Naive thymus-derived CD4-positive, alpha-beta T cell (primary cell): Measurements from ENCODE around the gene THG1L. TPM values are rescaled to one million over a fixed set of nuclear protein-coding genes. Genes with fewer than 3 reads are reported as not detected.

Experiments
- ATAC-seq: fragments of 150-1000 bp; cut with Tn5 transposase; 2 replicates; pipeline ENCODE4 v1.10.0; 2021; ENCODE audit warnings: mild to moderate bottlenecking, moderate library complexity
- CTCF ChIA-PET: fragments of 350-600 bp; sonication (Branson Sonifier 250); formaldehyde crosslinking; loops from one replicate; lab custom pipeline; 2021; ENCODE audit warnings: antibody characterized with exemption; lab: Charles Lee
- POLR2A ChIA-PET: fragments of 350-600 bp; sonication (Branson Sonifier 250); formaldehyde crosslinking; loops from one replicate; lab custom pipeline; 2021; ENCODE audit warnings: antibody characterized with exemption, inconsistent platforms; lab: Charles Lee
- DNase-seq, 9 donors: peaks; one replicate each; pipeline versions ENCODE4 v3.0.0 to v3.0.0-alpha.2; 2020 to 2022; ENCODE audit warnings: mixed read lengths in 1 of 9
- H3K27ac ChIP-seq: one replicate; pipeline ENCODE4 v1.7.0; 2013; ENCODE audit warnings: mild to moderate bottlenecking, low read depth, low read length, moderate library complexity
- H3K27me3 ChIP-seq, 2 donors: one replicate each; pipeline ENCODE4 v1.7.0; 2013; ENCODE audit warnings: low read length in 2 of 2, mild to moderate bottlenecking in 2 of 2, moderate library complexity in 2 of 2; ENCODE audit not compliant: control insufficient read depth in 2 of 2, insufficient read depth in 2 of 2
- H3K36me3 ChIP-seq, 3 experiments: 1 replicate in 2 of 3; 2 replicates in 1 of 3; pipeline ENCODE4 v1.7.0; 2013; ENCODE audit warnings: low read length in 3 of 3, mild to moderate bottlenecking in 3 of 3, moderate library complexity in 1 of 3; ENCODE audit not compliant: insufficient read depth in 3 of 3, control insufficient read depth in 2 of 3
- H3K4me1 ChIP-seq, 2 donors: one replicate each; pipeline ENCODE4 v1.7.0; 2013; ENCODE audit warnings: low read length in 2 of 2, mild to moderate bottlenecking in 2 of 2, moderate library complexity in 1 of 2; ENCODE audit not compliant: control insufficient read depth in 2 of 2, insufficient read depth in 2 of 2
- H3K4me3 ChIP-seq: 2 replicates; pipeline ENCODE4 v1.7.0; 2013; ENCODE audit warnings: mild to moderate bottlenecking, low read length
- H3K9me3 ChIP-seq, 3 experiments: 1 replicate in 2 of 3; 2 replicates in 1 of 3; pipeline ENCODE4 v1.7.0; 2013; ENCODE audit warnings: low read length in 3 of 3; ENCODE audit not compliant: control insufficient read depth in 2 of 3
- H3K27ac Mint-ChIP-seq, 9 donors: one replicate each; pipeline ENCODE4 v1.8.0; 2020 to 2022; ENCODE audit warnings: mixed read lengths in 9 of 9, mild to moderate bottlenecking in 8 of 9, moderate library complexity in 5 of 9, inconsistent platforms in 2 of 9
- H3K27me3 Mint-ChIP-seq, 5 donors: one replicate each; pipeline ENCODE4 v1.8.0; 2021 to 2022; ENCODE audit warnings: mixed read lengths in 5 of 5, mild to moderate bottlenecking in 1 of 5
- H3K36me3 Mint-ChIP-seq, 5 donors: one replicate each; pipeline ENCODE4 v1.8.0; 2020 to 2022; ENCODE audit warnings: mixed read lengths in 5 of 5, mild to moderate bottlenecking in 3 of 5, inconsistent platforms in 1 of 5
- H3K4me1 Mint-ChIP-seq, 7 donors: one replicate each; pipeline ENCODE4 v1.8.0; 2020 to 2022; ENCODE audit warnings: mixed read lengths in 7 of 7, mild to moderate bottlenecking in 3 of 7, inconsistent platforms in 1 of 7
- H3K4me3 Mint-ChIP-seq, 10 donors: one replicate each; pipeline ENCODE4 v1.8.0; 2020 to 2022; ENCODE audit warnings: mild to moderate bottlenecking in 10 of 10, mixed read lengths in 10 of 10, moderate library complexity in 6 of 10, inconsistent platforms in 2 of 10
- H3K9me3 Mint-ChIP-seq, 11 donors: one replicate each; pipeline ENCODE4 v1.8.0; 2020 to 2022; ENCODE audit warnings: mixed read lengths in 11 of 11, mild to moderate bottlenecking in 4 of 11, inconsistent platforms in 1 of 11, moderate library complexity in 1 of 11
- intact Hi-C, 2 donors: fragments of 100-400 bp; cut with micrococcal nuclease; formaldehyde crosslinking; loops; one replicate each; pipeline ENCODE4 v1.15.1; 2023
- polyA plus RNA-seq, 2 donors: library from polyadenylated mRNA; unstranded; fragments of 300-500 nt; fragmentation: Illumina TruSeq; gene quantifications; one replicate each; pipeline ENCODE4 v1.2.3, GENCODE V29; 2021
- total RNA-seq, 6 experiments: library from RNA in 5 of 6; stranded (reverse) in 5 of 6; gene quantifications; 1 replicate in 5 of 6; 2 replicates in 1 of 6; pipeline ENCODE4 v1.2.3 and lab custom pipeline; 2021 to 2026

THG1L gene
- total and polyA plus RNA-seq, 7 experiments from 2014 or later, result 4.6 to 17.4 (median 7.0) TPM

DNA sequence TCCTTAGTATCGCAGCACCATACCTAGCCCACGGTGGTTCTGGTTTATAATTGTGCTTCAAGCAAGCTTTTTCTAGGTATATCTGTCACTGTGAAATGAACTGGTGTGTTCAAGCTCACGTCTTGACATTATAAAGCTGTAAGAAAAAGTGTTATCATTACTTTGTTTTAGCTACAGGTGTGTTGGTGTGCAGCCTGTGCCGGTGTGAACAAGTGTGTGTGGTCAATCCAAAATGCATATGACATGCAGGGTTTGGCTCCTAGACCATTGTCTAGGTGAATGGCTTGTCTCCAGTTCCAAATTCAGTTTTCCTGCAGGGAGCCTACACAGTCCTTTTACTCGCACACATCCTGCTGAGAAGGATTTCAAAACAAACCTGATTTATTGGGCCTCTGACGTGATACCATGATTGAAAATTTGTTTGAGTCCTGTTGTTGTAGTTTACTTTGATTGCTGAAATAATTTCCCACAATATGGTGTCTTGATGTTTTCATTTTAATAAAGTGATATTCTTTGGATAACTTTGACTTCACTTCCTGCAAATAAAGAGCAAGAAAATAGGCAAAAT lies 16.0 kb downstream of the THG1L start:
- Mint-ChIP-seq H3K36me3 (peaks cover 0 to 11% (median 0%) of the 10 kb centered on the region in 5 donors), H3K27ac (no peak overlapping the region), H3K27me3 (no peaks in the 10 kb centered on the region), H3K4me1 (peaks cover 8 to 40% (median 23%) of the 10 kb centered on the region in 7 donors), H3K4me3 (no peak overlapping the region), H3K9me3 (no peaks in the 10 kb centered on the region)
- H3K36me3 ChIP-seq, result no peaks in the 10 kb centered on the region
- POLR2A ChIA-PET, result interaction anchor here (0.7 kb wide), 1 partner anchor 1707 kb away, joined by 3 read pairs; no protein-coding TSS in a partner anchor
- no peak overlapping the region for H3K27ac ChIP-seq
- H3K9me3 ChIP-seq, result no peaks in the 10 kb centered on the region
- peaks cover 13% of the 10 kb centered on the region in 2 donors for H3K4me1 ChIP-seq
- intact Hi-C loops, result no loop called here
- CTCF ChIA-PET, result interaction anchor here (1.0 to 1.6 kb wide), 2 partner anchors 12 to 78 kb away, joined by 3 to 6 read pairs; no protein-coding TSS in a partner anchor
- H3K4me3 ChIP-seq, result no peak overlapping the region
- no peak for ATAC-seq
- DNase-seq, result no peak
- no peaks in the 10 kb centered on the region for H3K27me3 ChIP-seq

DNA sequence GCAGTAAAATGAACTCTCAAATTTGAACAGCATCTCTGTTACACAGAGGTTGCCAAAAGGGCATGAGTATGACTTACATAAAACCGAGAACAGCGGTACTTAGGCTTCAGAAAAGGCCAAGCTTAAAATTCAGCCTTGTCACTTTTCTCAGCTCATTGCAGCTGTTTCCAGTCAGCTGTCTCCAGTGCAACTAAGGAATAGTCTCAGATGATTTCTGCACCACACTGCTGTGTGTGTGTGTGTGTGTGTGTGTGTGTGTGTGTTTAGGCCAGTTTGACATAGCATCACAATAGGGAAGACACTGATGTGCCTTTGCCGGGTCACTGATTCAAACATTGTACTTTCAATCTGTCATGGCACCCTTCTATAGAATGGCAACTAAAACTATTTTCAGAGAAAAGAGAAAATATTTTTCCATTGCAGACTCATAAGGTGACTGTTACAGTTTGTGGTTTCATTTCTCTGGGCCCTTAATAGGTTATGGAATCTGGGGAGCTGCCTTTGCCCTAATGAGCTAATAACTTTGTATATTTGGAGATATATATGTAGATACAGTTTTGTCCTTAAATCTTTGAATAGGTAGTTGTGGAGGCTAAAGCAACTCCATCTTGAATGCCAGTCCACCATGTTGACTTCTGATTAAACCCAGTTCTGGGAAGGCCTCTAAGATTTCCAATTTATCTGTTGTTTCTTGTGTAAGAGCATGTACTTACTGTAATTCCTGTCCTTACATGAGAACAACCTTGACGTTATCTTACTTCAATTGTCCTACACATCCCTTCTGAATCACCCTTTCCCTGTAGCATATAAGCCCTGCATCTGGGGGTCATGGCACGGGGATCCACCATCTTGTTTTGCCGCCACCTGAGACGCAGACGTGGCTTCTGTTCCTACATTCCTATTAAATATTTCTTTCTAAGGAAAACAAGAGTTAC lies 16.8 kb downstream of the THG1L start:
- Histone ChIP-seq H3K4me3 (no peak overlapping the region), H3K36me3 (peaks cover 0 to 2% (median 0%) of the 10 kb centered on the region in 3 experiments), H3K27me3 (no peaks in the 10 kb centered on the region), H3K9me3 (no peaks in the 10 kb centered on the region), H3K27ac (no peak overlapping the region), H3K4me1 (peaks cover 10 to 12% of the 10 kb centered on the region in 2 donors)
- Mint-ChIP-seq H3K27ac (no peak overlapping the region), H3K4me1 (peaks cover 8 to 35% (median 20%) of the 10 kb centered on the region in 7 donors), H3K36me3 (peaks cover 1 to 15% (median 4%) of the 10 kb centered on the region in 5 donors), H3K4me3 (no peak overlapping the region), H3K9me3 (no peaks in the 10 kb centered on the region), H3K27me3 (no peaks in the 10 kb centered on the region)
- intact Hi-C loops, result no loop called here
- CTCF ChIA-PET, result no interaction called here
- DNase-seq (no peak), ATAC-seq (no peak)
- POLR2A ChIA-PET, result no interaction called here

DNA sequence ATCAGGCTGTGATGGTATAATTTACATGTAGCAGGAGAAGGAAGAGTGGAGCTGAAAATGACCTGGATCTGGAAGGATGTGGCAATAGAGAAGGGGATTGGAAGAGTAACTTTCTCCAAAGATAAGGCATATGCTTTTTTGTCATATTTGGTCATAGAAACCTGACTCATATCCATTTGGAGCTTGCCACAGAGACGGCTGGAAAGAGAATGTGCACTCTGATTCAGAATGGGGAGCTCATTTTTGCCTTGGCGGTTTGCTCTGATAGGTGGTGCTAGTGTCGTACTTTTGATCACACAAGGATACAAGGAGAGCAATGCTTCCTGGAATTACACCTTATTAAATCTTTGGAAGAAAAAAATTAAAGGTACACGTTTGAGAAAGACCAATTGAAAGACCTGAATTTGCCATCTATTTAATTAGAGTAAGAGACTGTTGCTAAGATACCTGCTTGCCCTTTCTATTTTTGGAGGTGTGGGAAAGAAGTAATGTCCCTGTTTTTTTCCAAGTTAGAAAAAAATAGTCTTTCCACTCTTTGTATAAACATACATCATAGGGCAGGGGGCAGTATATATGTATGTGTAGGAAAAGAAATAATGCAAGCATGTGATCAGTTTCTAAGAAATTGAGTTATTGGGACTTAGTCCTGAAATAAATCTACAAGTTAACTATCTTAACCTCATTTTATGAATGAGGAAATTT lies 17.7 kb downstream of the THG1L start:
- H3K4me3 ChIP-seq, result no peak overlapping the region
- no peaks in the 10 kb centered on the region for H3K9me3 Mint-ChIP-seq
- no peaks in the 10 kb centered on the region for H3K27me3 Mint-ChIP-seq
- ATAC-seq (no peak), DNase-seq (no peak)
- ChIA-PET CTCF (no interaction called here), POLR2A (no interaction called here)
- H3K27ac ChIP-seq, result no peak overlapping the region
- peak overlapping the region in 1 of 9 donors; percentile 59 for H3K27ac Mint-ChIP-seq
- peaks cover 0 to 10% (median 0%) of the 10 kb centered on the region in 3 experiments for H3K36me3 ChIP-seq
- peaks cover 8% of the 10 kb centered on the region in 2 donors for H3K4me1 ChIP-seq
- intact Hi-C loops, result no loop called here
- no peaks in the 10 kb centered on the region for H3K9me3 ChIP-seq
- H3K36me3 Mint-ChIP-seq, result peaks cover 1 to 16% (median 5%) of the 10 kb centered on the region in 5 donors
- H3K27me3 ChIP-seq, result no peaks in the 10 kb centered on the region
- H3K4me1 Mint-ChIP-seq, result peaks cover 8 to 32% (median 17%) of the 10 kb centered on the region in 7 donors
- H3K4me3 Mint-ChIP-seq, result no peak overlapping the region

DNA sequence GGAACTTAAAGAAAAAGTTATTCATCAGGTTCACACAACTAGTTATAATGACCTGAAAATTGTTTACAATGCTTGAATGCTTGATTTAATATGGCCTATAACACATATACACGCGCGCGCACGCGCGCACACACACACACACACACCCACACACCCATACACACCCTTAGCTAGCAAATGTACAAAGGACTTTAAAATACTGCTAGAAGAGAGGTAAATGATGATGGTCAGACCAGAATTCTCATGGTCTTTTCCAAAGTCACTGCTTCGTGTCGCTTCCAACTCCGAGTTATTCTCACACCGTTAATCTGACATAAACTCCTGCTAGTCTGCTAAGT lies 18.2 kb downstream of the THG1L start:
- DNase-seq (no peak), ATAC-seq (no peak)
- intact Hi-C loops, result no loop called here
- no peak overlapping the region for H3K27ac Mint-ChIP-seq
- H3K4me1 Mint-ChIP-seq, result peaks cover 5 to 28% (median 13%) of the 10 kb centered on the region in 7 donors
- peaks cover 0 to 14% (median 0%) of the 10 kb centered on the region in 3 experiments for H3K36me3 ChIP-seq
- H3K9me3 ChIP-seq, result no peaks in the 10 kb centered on the region
- CTCF ChIA-PET, result no interaction called here
- no peaks in the 10 kb centered on the region for H3K27me3 Mint-ChIP-seq
- no peak overlapping the region for H3K4me3 ChIP-seq
- POLR2A ChIA-PET, result no interaction called here
- no peak overlapping the region for H3K4me3 Mint-ChIP-seq
- no peak overlapping the region for H3K27ac ChIP-seq
- H3K9me3 Mint-ChIP-seq, result no peaks in the 10 kb centered on the region
- peaks cover 1 to 16% (median 5%) of the 10 kb centered on the region in 5 donors for H3K36me3 Mint-ChIP-seq
- no peaks in the 10 kb centered on the region for H3K27me3 ChIP-seq
- peaks cover 5% of the 10 kb centered on the region in 2 donors for H3K4me1 ChIP-seq

DNA sequence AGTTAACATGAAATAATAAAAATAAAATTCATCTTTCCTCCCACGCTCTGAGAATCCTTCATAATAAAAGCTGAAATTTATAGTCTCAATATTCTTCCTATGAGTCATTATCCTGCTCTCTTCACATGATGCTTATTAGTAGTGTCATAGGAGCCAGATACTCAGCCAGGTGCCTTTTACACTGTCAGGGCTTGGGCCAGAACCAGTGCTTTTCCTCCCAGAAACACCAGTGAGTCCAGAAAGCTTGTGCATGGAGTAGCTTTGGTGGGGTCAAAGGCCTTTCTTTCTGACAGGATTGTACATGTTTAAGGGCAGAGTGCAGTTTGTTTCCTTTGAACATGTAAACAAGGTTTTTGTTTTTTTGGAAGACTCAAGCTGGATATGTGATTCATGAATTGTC lies 19.1 kb downstream of the THG1L start:
- Mint-ChIP-seq H3K36me3 (peaks cover 1 to 22% (median 8%) of the 10 kb centered on the region in 5 donors), H3K27me3 (no peaks in the 10 kb centered on the region), H3K27ac (no peak overlapping the region), H3K4me3 (no peak overlapping the region), H3K9me3 (no peaks in the 10 kb centered on the region), H3K4me1 (peaks cover 0 to 21% (median 4%) of the 10 kb centered on the region in 7 donors)
- Histone ChIP-seq H3K27ac (no peak overlapping the region), H3K27me3 (no peaks in the 10 kb centered on the region), H3K4me3 (no peak overlapping the region), H3K4me1 (no peaks in the 10 kb centered on the region), H3K36me3 (peaks cover 0 to 23% (median 0%) of the 10 kb centered on the region in 3 experiments), H3K9me3 (no peaks in the 10 kb centered on the region)
- ChIA-PET CTCF (no interaction called here), POLR2A (no interaction called here)
- ATAC-seq, result no peak
- DNase-seq, result no peak
- intact Hi-C loops, result no loop called here

DNA sequence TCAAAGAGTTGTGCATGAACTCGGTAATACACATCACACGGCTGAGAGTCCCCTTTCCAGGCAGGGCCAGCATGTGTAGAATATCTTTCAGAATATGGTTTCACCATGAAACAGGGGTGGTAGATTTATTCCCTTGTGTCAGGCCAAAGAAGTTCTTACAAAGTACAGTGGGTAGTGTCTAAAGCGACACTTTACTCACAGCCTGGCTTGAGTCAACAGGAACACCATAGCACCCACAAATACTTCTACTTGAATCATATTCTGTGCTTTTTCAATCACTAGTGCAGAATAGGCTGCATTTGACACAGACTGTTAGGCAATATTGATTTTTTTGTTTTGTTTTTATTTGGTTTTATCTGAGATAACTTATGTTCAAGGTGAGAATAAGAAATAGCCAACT lies 24.9 kb downstream of the THG1L start:
- H3K36me3 ChIP-seq, result peaks cover 0 to 34% (median 0%) of the 10 kb centered on the region in 3 experiments
- H3K27me3 ChIP-seq, result no peaks in the 10 kb centered on the region
- Mint-ChIP-seq H3K9me3 (no peaks in the 10 kb centered on the region), H3K36me3 (peaks cover 1 to 44% (median 14%) of the 10 kb centered on the region in 5 donors), H3K27ac (no peak overlapping the region), H3K4me1 (peaks cover 0 to 4% (median 0%) of the 10 kb centered on the region in 7 donors), H3K27me3 (no peaks in the 10 kb centered on the region), H3K4me3 (no peak overlapping the region)
- ATAC-seq (no peak), DNase-seq (no peak)
- H3K27ac ChIP-seq, result no peak overlapping the region
- H3K4me1 ChIP-seq, result no peaks in the 10 kb centered on the region
- POLR2A ChIA-PET, result no interaction called here
- no peak overlapping the region for H3K4me3 ChIP-seq
- CTCF ChIA-PET, result no interaction called here
- H3K9me3 ChIP-seq, result no peaks in the 10 kb centered on the region
- intact Hi-C loops, result no loop called here
